HepG2 (cell line): Measurements from ENCODE around the gene ASPHD1. TPM values are rescaled to one million over a fixed set of nuclear protein-coding genes. Genes with fewer than 3 reads are reported as not detected.

Source experiments
- CEBPG ChIP-seq: IDR thresholded peaks from 2 replicates; pipeline ENCODE4 v1.6.1; 2016
- CHD2 ChIP-seq: IDR thresholded peaks from 2 replicates; pipeline ENCODE4 v1.6.1; 2011; ENCODE audit warnings: low read depth, low read length, improper control_type of control experiment
- CTCF ChIP-seq: sonication (generic); formaldehyde crosslinking; IDR thresholded peaks from 2 replicates; pipeline ENCODE4 v1.5.0; 2020; ENCODE audit warnings: mild to moderate bottlenecking, missing genetic modification reagents, moderate library complexity
- FOXP1 ChIP-seq, 2 experiments: fragments of 450-650 bp in 1 of 2; IDR thresholded peaks; 2 replicates each; pipeline ENCODE4 v1.6.1; 2017 to 2018; ENCODE audit warnings: antibody characterized with exemption in 1 of 2
- GATAD2A ChIP-seq: IDR thresholded peaks from 2 replicates; pipeline ENCODE4 v1.6.1; 2016
- GFI1 ChIP-seq: sonication (generic); formaldehyde crosslinking; IDR thresholded peaks from 2 replicates; pipeline ENCODE4 v1.5.0; 2020; ENCODE audit warnings: missing genetic modification reagents, mild to moderate bottlenecking, borderline replicate concordance
- HHEX ChIP-seq: IDR thresholded peaks from 2 replicates; pipeline ENCODE4 v1.6.1; 2016; ENCODE audit warnings: control low read depth
- KLF13 ChIP-seq: sonication (generic); formaldehyde crosslinking; IDR thresholded peaks from 2 replicates; pipeline ENCODE4 v1.4.0; 2020; ENCODE audit warnings: mild to moderate bottlenecking, missing genetic modification reagents
- NFE2L1 ChIP-seq: sonication (generic); formaldehyde crosslinking; IDR thresholded peaks from 2 replicates; pipeline ENCODE4 v1.4.0; 2020; ENCODE audit warnings: missing genetic modification reagents, mild to moderate bottlenecking, borderline replicate concordance
- NPAS2 ChIP-seq: sonication (generic); formaldehyde crosslinking; IDR thresholded peaks from 2 replicates; pipeline ENCODE4 v1.8.0; 2022; ENCODE audit warnings: mild to moderate bottlenecking, missing genetic modification reagents, borderline replicate concordance
- PAXIP1 ChIP-seq: sonication (generic); formaldehyde crosslinking; conservative IDR thresholded peaks from 2 replicates; pipeline ENCODE4 v1.4.0; 2020; ENCODE audit warnings: mild to moderate bottlenecking, missing genetic modification reagents, moderate library complexity
- POGZ ChIP-seq: sonication (generic); formaldehyde crosslinking; IDR thresholded peaks from 2 replicates; pipeline ENCODE4 v1.4.0; 2020; ENCODE audit warnings: mild to moderate bottlenecking, missing genetic modification reagents
- PRMT3 ChIP-seq: sonication (generic); formaldehyde crosslinking; IDR thresholded peaks from 2 replicates; pipeline ENCODE4 v1.8.1; 2022; ENCODE audit warnings: low read depth, mild to moderate bottlenecking, moderate library complexity, missing genetic modification reagents, borderline replicate concordance
- RNF2 ChIP-seq: fragments of 450-650 bp; conservative IDR thresholded peaks from 2 replicates; pipeline ENCODE4 v1.6.1; 2016; ENCODE audit warnings: low read depth
- SALL1 ChIP-seq: sonication (generic); formaldehyde crosslinking; IDR thresholded peaks from 2 replicates; pipeline ENCODE4 v1.8.0; 2022; ENCODE audit warnings: mild to moderate bottlenecking, missing genetic modification reagents
- SRSF9 ChIP-seq: fragments of 200-400 bp; formaldehyde crosslinking; IDR thresholded peaks from 2 replicates; pipeline ENCODE4 v1.6.1; 2018; ENCODE audit warnings: borderline replicate concordance, mild to moderate bottlenecking, low read depth, low read length; ENCODE audit not compliant: insufficient read depth, poor library complexity, severe bottlenecking
- TAF15 ChIP-seq: fragments of 200-400 bp; formaldehyde crosslinking; IDR thresholded peaks from one replicate; pipeline ENCODE4 v1.6.1; 2018; ENCODE audit warnings: mild to moderate bottlenecking, low read depth, low read length; ENCODE audit not compliant: poor library complexity, severe bottlenecking
- ZFYVE20 ChIP-seq: sonication (generic); formaldehyde crosslinking; IDR thresholded peaks from 2 replicates; pipeline ENCODE4 v1.8.0; 2023; ENCODE audit warnings: low read depth, mild to moderate bottlenecking, moderate library complexity, missing genetic modification reagents, borderline replicate concordance
- ZNF3 ChIP-seq: IDR thresholded peaks from 2 replicates; pipeline ENCODE4 v1.7.0; 2017; ENCODE audit warnings: inconsistent platforms
- ZNF468 ChIP-seq: sonication (generic); formaldehyde crosslinking; IDR thresholded peaks from 2 replicates; pipeline ENCODE4 v1.8.0; 2022; ENCODE audit warnings: mild to moderate bottlenecking, moderate library complexity, missing genetic modification reagents
- ZNF546 ChIP-seq: sonication (generic); formaldehyde crosslinking; conservative IDR thresholded peaks from 2 replicates; pipeline ENCODE4 v1.8.1; 2023; ENCODE audit warnings: mild to moderate bottlenecking, missing genetic modification reagents
- ZNF569 ChIP-seq: sonication (generic); formaldehyde crosslinking; IDR thresholded peaks from 2 replicates; pipeline ENCODE4 v1.5.0; 2020; ENCODE audit warnings: mild to moderate bottlenecking, missing genetic modification reagents, moderate library complexity, borderline replicate concordance
- ZNF615 ChIP-seq: sonication (generic); formaldehyde crosslinking; IDR thresholded peaks from 2 replicates; pipeline ENCODE4 v1.5.0; 2020; ENCODE audit warnings: mild to moderate bottlenecking, missing genetic modification reagents, borderline replicate concordance
- ZNF747 ChIP-seq: sonication (generic); formaldehyde crosslinking; IDR thresholded peaks from 2 replicates; pipeline ENCODE4 v1.8.1; 2023; ENCODE audit warnings: missing genetic modification reagents, mild to moderate bottlenecking, borderline replicate concordance
- ZNF788 ChIP-seq: sonication (generic); formaldehyde crosslinking; IDR thresholded peaks from 2 replicates; pipeline ENCODE4 v1.5.0; 2020; ENCODE audit warnings: mild to moderate bottlenecking, missing genetic modification reagents, borderline replicate concordance
- ZNF83 ChIP-seq: sonication (generic); formaldehyde crosslinking; IDR thresholded peaks from 2 replicates; pipeline ENCODE4 v1.4.0; 2020; ENCODE audit warnings: missing genetic modification reagents, mild to moderate bottlenecking, borderline replicate concordance
- polyA plus RNA-seq, 8 experiments: library from polyadenylated mRNA; depleted of rRNA in 3 of 8; stranded (reverse) in 7 of 8; unstranded in 1 of 8; fragments of >200 nt; fragmentation: Illumina TruSeq in 4 of 8; extraction: Trizol in 4 of 8; gene quantifications; 2 replicates each; pipeline versions ENCODE4 v1.2.1 to v1.2.3, GENCODE V29; 2011 to 2016; ENCODE audit warnings: low read depth in 4 of 8, missing spikeins in 1 of 8, mixed read lengths in 1 of 8; ENCODE audit not compliant: insufficient read depth in 1 of 8
- total RNA-seq, 5 experiments: library from RNA; depleted of rRNA; stranded (reverse); fragments of >200 nt; fragmentation: Illumina TruSeq; extraction: Trizol; gene quantifications; 2 replicates each; pipeline ENCODE4 v1.2.3, GENCODE V29; 2016; ENCODE audit warnings: low read depth in 1 of 5

ASPHD1 gene
- total and polyA plus RNA-seq, 2 of the 13 experiments (the other 11 are each of a cell fraction or from before 2014, with no cell fraction given) = 13.1 to 19.7 TPM

GRCh38 chr16:29900102-29900887, at the start of gene ASPHD1 (continued):
- TF ChIP-seq PAXIP1 (peak; percentile 52; the same call in 1 of the 2 replicates), ZNF468 (CRISPR knock-in tag) (no peak), NFE2L1 (CRISPR knock-in tag) (0 out of 2 replicates have a peak, but pooled peaks have one; percentile 5), PRMT3 (CRISPR knock-in tag) (no peak; the same call in 1 of the 2 replicates), ZNF3 (CRISPR knock-in tag) (no peak), CEBPG (no peak), FOXP1 (IDR thresholded peaks at IDR 0.05) (no peak), FOXP1 (CRISPR knock-in tag; IDR thresholded peaks at IDR 0.05) (0 out of 2 replicates have a peak, but pooled peaks have one; percentile 4), CHD2 (no peak), ZFYVE20 (CRISPR knock-in tag) (peak; percentile 92; the same call in 1 of the 2 replicates), CTCF (CRISPR knock-in tag) (no peak; the same call in 1 of the 2 replicates), ZNF615 (CRISPR knock-in tag) (no peak), POGZ (CRISPR knock-in tag) (no peak), NPAS2 (CRISPR knock-in tag) (no peak), KLF13 (CRISPR knock-in tag) (no peak), ZNF569 (CRISPR knock-in tag) (no peak), SALL1 (peak; percentile 92; the same call in 1 of the 2 replicates), ZNF83 (CRISPR knock-in tag) (0 out of 2 replicates have a peak, but pooled peaks have one; percentile 22), SRSF9 (no peak), ZNF788 (CRISPR knock-in tag) (no peak), GATAD2A (CRISPR knock-in tag) (no peak), GFI1 (CRISPR knock-in tag) (no peak), ZNF546 (CRISPR knock-in tag) (peak; percentile 98), TAF15 (peak; percentile 88), ZNF747 (CRISPR knock-in tag) (0 out of 2 replicates have a peak, but pooled peaks have one; percentile 14), HHEX (CRISPR knock-in tag) (no peak), RNF2 (no peak)
